Right hindlimb (tissue), 1 donor: Measurements from ENCODE around the gene FGF14.

ENCODE experiments used
- DNase-seq: peaks from one replicate; pipeline ENCODE4 v3.0.0-alpha.2; 2018

Gene FGF14

GRCh38 chr13:102401766-102402165 lies at the start of gene FGF14:
FGF14 (minus strand) TSS chr13:102402048.
- DNase-seq: no peak

- no peak for DNase-seq
Observed at GRCh38 chr13:102443249-102443648, 41.4 kb upstream of the FGF14 start.

- DNase-seq: no peak
Observed at GRCh38 chr13:102441085-102441484, 39.2 kb upstream of the FGF14 start.

- no peak for DNase-seq
Observed at GRCh38 chr13:102440259-102440936, 38.5 kb upstream of the FGF14 start.

- no peak for DNase-seq
Observed at GRCh38 chr13:102422690-102423089, 20.8 kb upstream of the FGF14 start.

GRCh38 chr13:102405499-102406100 lies 3.8 kb upstream of the FGF14 start:
- DNase-seq: no peak

GRCh38 chr13:102402290-102402689 lies 442 bp upstream of the FGF14 start:
- DNase-seq: peak; percentile 55

- DNase-seq: no peak
Observed at GRCh38 chr13:102401265-102401664, 583 bp downstream of the FGF14 start.

GRCh38 chr13:102400675-102401145 lies 1.1 kb downstream of the FGF14 start:
- DNase-seq: peak; percentile 36

GRCh38 chr13:102399791-102400674 lies 1.8 kb downstream of the FGF14 start:
- DNase-seq: peak; percentile 34

GRCh38 chr13:102395939-102396338 lies 5.9 kb downstream of the FGF14 start:
- no peak for DNase-seq

GRCh38 chr13:102395174-102395573 lies 6.7 kb downstream of the FGF14 start:
- DNase-seq: no peak

- peak; percentile 93 for DNase-seq
Observed at GRCh38 chr13:102394158-102395053, 7.4 kb downstream of the FGF14 start.

- no peak for DNase-seq
Observed at GRCh38 chr13:102392481-102393209, 9.2 kb downstream of the FGF14 start.

- DNase-seq: no peak
Observed at GRCh38 chr13:102386461-102386860, 15.4 kb downstream of the FGF14 start.

- DNase-seq: no peak
Observed at GRCh38 chr13:102380012-102380411, 21.8 kb downstream of the FGF14 start.

GRCh38 chr13:102376318-102376717 lies 25.5 kb downstream of the FGF14 start:
- DNase-seq: no peak

- no peak for DNase-seq
Observed at GRCh38 chr13:102374726-102375125, 27.1 kb downstream of the FGF14 start.

GRCh38 chr13:102374233-102374632 lies 27.6 kb downstream of the FGF14 start:
- no peak for DNase-seq

- DNase-seq: no peak
Observed at GRCh38 chr13:102373221-102373620, 28.6 kb downstream of the FGF14 start.

- DNase-seq: no peak
Observed at GRCh38 chr13:102369302-102369701, 32.5 kb downstream of the FGF14 start.

GRCh38 chr13:102367836-102368235 lies 34.0 kb downstream of the FGF14 start:
- no peak for DNase-seq
